ENCODE measurements around the gene MUC2. TPM values are rescaled to one million over a fixed set of nuclear protein-coding genes. Genes with fewer than 3 reads are reported as not detected.

MUC2 gene
- total and polyA plus RNA-seq, 2 of the 4 experiments (the other 2 are of a cell fraction), result not detected

- H4K5ac ChIP-seq (ENCODE audit: low read depth, low read length), result no peak overlapping the region
- BruUV-seq (replicated peaks), result no TSS peak
- no peak overlapping the region for H2BK5ac ChIP-seq (ENCODE audit: low read depth, low read length, poor library complexity, severe bottlenecking)
- no peak overlapping the region for H4K91ac ChIP-seq (ENCODE audit: insufficient read depth, low read depth, low read length)
- no peak overlapping the region for H3K9ac ChIP-seq (ENCODE audit: low read depth, low read length)
- ATAC-seq (ENCODE audit: low read depth) (no peak), DNase-seq (no peak)
- intact Hi-C loops (cut with micrococcal nuclease) (no loop called here), in situ Hi-C loops (cut with MboI; ENCODE audit: low sequenced_read_pairs) (no loop called here), dilution Hi-C loops (cut with HindIII; ENCODE audit: low sequenced_read_pairs, unreplicated experiment) (no loop called here)
- no peak overlapping the region for H3K14ac ChIP-seq (replicated peaks; ENCODE audit: low read depth, low read length)
- H3K9me3 ChIP-seq (ENCODE audit: control insufficient read depth, insufficient read depth, low read length), result no peaks in the 10 kb centered on the region
- no peak overlapping the region for H3K23ac ChIP-seq (ENCODE audit: low read depth, low read length)
- no peak overlapping the region for H3K56ac ChIP-seq (ENCODE audit: extremely low read depth, insufficient read depth, low read length)
- no peak overlapping the region for H2BK20ac ChIP-seq (ENCODE audit: low read depth, low read length)
- no peak overlapping the region for H2AFZ ChIP-seq (replicated peaks; ENCODE audit: low read length, poor library complexity)
- no peak overlapping the region for H2AK9ac ChIP-seq (replicated peaks; ENCODE audit: low read depth, low read length, poor library complexity)
- H3K36me3 ChIP-seq (ENCODE audit: control insufficient read depth, insufficient read depth, low read length), result no peaks in the 10 kb centered on the region
- no peak for TF ChIP-seq NFE2L2 (IDR thresholded peaks at IDR 0.05; ENCODE audit: low read depth, low read length)
- TF ChIP-seq MAZ (IDR thresholded peaks at IDR 0.05; ENCODE audit: borderline replicate concordance, low read depth, low read length), result no peak
- H3K18ac ChIP-seq (ENCODE audit: low read depth, low read length), result no peak overlapping the region
- H3K27me3 ChIP-seq (ENCODE audit: control insufficient read depth, insufficient read depth, low read length), result no peaks in the 10 kb centered on the region
- WGBS, 2 experiments (ENCODE audit: extremely low coverage in 2 of 2, insufficient read length in 1 of 2), result 89% methylated on average over 22 of the region's 46 CpGs; no CpG with 5 or more reads in 1 of the 2 experiments
- no peaks in the 10 kb centered on the region for H3K79me1 ChIP-seq (ENCODE audit: low read depth in 1 of 2, low read length in 2 of 2)
- ChIA-PET POLR2A (ENCODE audit: unreplicated experiment) (no interaction called here), CTCF (no interaction called here)
- no peak overlapping the region for H2BK120ac ChIP-seq (ENCODE audit: low read depth, low read length)
- H4K20me1 ChIP-seq (ENCODE audit: insufficient read depth, low read length), result no peaks in the 10 kb centered on the region
- H3K27ac ChIP-seq (ENCODE audit: insufficient read depth, low read length), result no peak overlapping the region
- H2AK5ac ChIP-seq (ENCODE audit: low read depth, low read length), result no peak overlapping the region
- H4K8ac ChIP-seq (ENCODE audit: low read depth in 2 of 2, low read length in 2 of 2), result no peak overlapping the region
- peaks cover 5% of the 10 kb centered on the region for H3K9me1 ChIP-seq (ENCODE audit: insufficient read depth, low read length)
- H3K4me2 ChIP-seq (ENCODE audit: low read depth, low read length), result no peak overlapping the region
- no peak overlapping the region for H2BK15ac ChIP-seq (ENCODE audit: low read depth, low read length)
- H3K4ac ChIP-seq (ENCODE audit: low read depth, low read length), result no peak overlapping the region
- no peaks in the 10 kb centered on the region for H3K4me1 ChIP-seq (ENCODE audit: control insufficient read depth, insufficient read depth, low read length)
- no peak overlapping the region for H3K4me3 ChIP-seq (ENCODE audit: insufficient read depth, low read depth, low read length)
These were observed 47.8 kb upstream of the MUC2 start for GRCh38 chr11:1026641-1027482.

Measured in IMR-90 (cell line).